HEK293 (cell line): Measurements from ENCODE around the gene IGFALS.

Experiments
- CTCF ChIA-PET: fragments of 350-600 bp; formaldehyde crosslinking; extraction: SDS; loops from one replicate; lab custom pipeline; 2021; ENCODE audit warnings: antibody characterized with exemption; lab: Yijun Ruan, JAX
- POLR2A ChIA-PET: fragments of 300-600 bp; formaldehyde crosslinking; extraction: SDS; loops from one replicate; lab custom pipeline; 2020; ENCODE audit warnings: antibody characterized with exemption, inconsistent platforms; lab: Yijun Ruan, JAX
- H3K27ac ChIP-seq: fragments of 200-500 bp; sonication (Bioruptor generic); 2 replicates; pipeline ENCODE4 v1.5.1; 2014; ENCODE audit warnings: low read depth, low read length, control low read depth, inconsistent platforms; ENCODE audit errors: extremely low read depth
- H3K36me3 ChIP-seq, 2 experiments: fragments of 200-500 bp in 1 of 2; sonication (Bioruptor generic) in 1 of 2; 1 replicate in 1 of 2; 2 replicates in 1 of 2; pipeline ENCODE4 v1.5.1; 2014 to 2017; ENCODE audit warnings: inconsistent platforms in 2 of 2, low read length in 2 of 2; ENCODE audit not compliant: control insufficient read depth in 2 of 2, insufficient read depth in 1 of 2
- H3K4me1 ChIP-seq: fragments of 200-500 bp; sonication (Bioruptor generic); 2 replicates; pipeline ENCODE4 v1.5.1; 2014; ENCODE audit warnings: mild to moderate bottlenecking, low read length, inconsistent platforms; ENCODE audit not compliant: control insufficient read depth, insufficient read depth
- H3K4me3 ChIP-seq: 2 replicates; pipeline ENCODE4 v1.5.1; 2011; ENCODE audit warnings: low read depth, mild to moderate bottlenecking, control low read depth, low read length, moderate library complexity
- H3K9me3 ChIP-seq: fragments of 200-500 bp; sonication (Bioruptor generic); 2 replicates; pipeline ENCODE4 v1.5.1; 2014; ENCODE audit warnings: low read depth, low read length, inconsistent platforms; ENCODE audit not compliant: control insufficient read depth, insufficient read depth
- FEZF1 ChIP-seq: fragments of 450-650 bp; formaldehyde crosslinking; IDR thresholded peaks from 2 replicates; pipeline ENCODE4 v1.5.1; 2016; ENCODE audit warnings: missing biosample characterization, missing genetic modification characterization
- HOXA7 ChIP-seq: sonication (generic); formaldehyde crosslinking; IDR thresholded peaks from 2 replicates; pipeline ENCODE4 v1.8.1; 2022; ENCODE audit warnings: missing genetic modification reagents, borderline replicate concordance
- INSM2 ChIP-seq: fragments of 450-650 bp; formaldehyde crosslinking; IDR thresholded peaks from 2 replicates; pipeline ENCODE4 v1.5.1; 2016; ENCODE audit warnings: missing biosample characterization, missing genetic modification characterization
- OVOL3 ChIP-seq: fragments of 450-650 bp; formaldehyde crosslinking; IDR thresholded peaks from 2 replicates; pipeline ENCODE4 v1.5.1; 2016; ENCODE audit warnings: missing biosample characterization, missing genetic modification characterization
- PRDM4 ChIP-seq: fragments of 450-650 bp; formaldehyde crosslinking; IDR thresholded peaks from 2 replicates; pipeline ENCODE4 v1.5.1; 2017; ENCODE audit warnings: missing biosample characterization, missing genetic modification characterization
- RBAK ChIP-seq: fragments of 450-650 bp; formaldehyde crosslinking; IDR thresholded peaks from 2 replicates; pipeline ENCODE4 v1.5.1; 2016; ENCODE audit warnings: missing biosample characterization, missing genetic modification characterization
- REPIN1 ChIP-seq: fragments of 450-650 bp; formaldehyde crosslinking; IDR thresholded peaks from 2 replicates; pipeline ENCODE4 v1.5.1; 2017; ENCODE audit warnings: missing biosample characterization, missing genetic modification characterization, low read depth
- TRIM28 ChIP-seq: IDR thresholded peaks from 2 replicates; pipeline ENCODE4 v1.6.1; 2011; ENCODE audit warnings: low read length, control low read depth, borderline replicate concordance
- ZEB2 ChIP-seq: fragments of 450-650 bp; formaldehyde crosslinking; IDR thresholded peaks from 2 replicates; pipeline ENCODE4 v1.5.1; 2016; ENCODE audit warnings: missing biosample characterization, missing genetic modification characterization
- ZNF121 ChIP-seq: fragments of 450-650 bp; formaldehyde crosslinking; IDR thresholded peaks from 2 replicates; pipeline ENCODE4 v1.5.1; 2016; ENCODE audit warnings: missing biosample characterization, missing genetic modification characterization
- ZNF433 ChIP-seq: fragments of 450-650 bp; formaldehyde crosslinking; IDR thresholded peaks from 2 replicates; pipeline ENCODE4 v1.5.1; 2016; ENCODE audit warnings: missing biosample characterization, missing genetic modification characterization, low read depth
- ZNF473 ChIP-seq: fragments of 450-650 bp; formaldehyde crosslinking; IDR thresholded peaks from 2 replicates; pipeline ENCODE4 v1.5.1; 2017; ENCODE audit warnings: missing biosample characterization, missing genetic modification characterization
- ZNF548 ChIP-seq: fragments of 450-650 bp; formaldehyde crosslinking; IDR thresholded peaks from 2 replicates; pipeline ENCODE4 v1.5.1; 2016; ENCODE audit warnings: missing biosample characterization, missing genetic modification characterization
- ZNF626 ChIP-seq: fragments of 450-650 bp; sonication (Bioruptor Pico); formaldehyde crosslinking; IDR thresholded peaks from 2 replicates; pipeline ENCODE4 v1.5.1; 2018; ENCODE audit warnings: missing biosample characterization, missing genetic modification characterization, inconsistent platforms
- ZNF639 ChIP-seq: fragments of 450-650 bp; formaldehyde crosslinking; IDR thresholded peaks from 2 replicates; pipeline ENCODE4 v1.5.1; 2016; ENCODE audit warnings: missing biosample characterization, missing genetic modification characterization
- ZNF654 ChIP-seq: fragments of 450-650 bp; formaldehyde crosslinking; IDR thresholded peaks from 2 replicates; pipeline ENCODE4 v1.5.1; 2016; ENCODE audit warnings: low read depth, missing biosample characterization, missing genetic modification characterization
- ZNF670 ChIP-seq: fragments of 450-650 bp; formaldehyde crosslinking; IDR thresholded peaks from 2 replicates; pipeline ENCODE4 v1.5.1; 2016; ENCODE audit warnings: missing biosample characterization, missing genetic modification characterization, low read depth
- TF ChIP-seq, protein P1 (sequence below): fragments of 450-650 bp; formaldehyde crosslinking; IDR thresholded peaks from 2 replicates; pipeline ENCODE4 v1.5.1; 2017; ENCODE audit warnings: missing biosample characterization, missing genetic modification characterization
- TF ChIP-seq, protein P2 (sequence below): fragments of 450-650 bp; formaldehyde crosslinking; conservative IDR thresholded peaks from 2 replicates; pipeline ENCODE4 v1.5.1; 2016; ENCODE audit warnings: low read depth, missing biosample characterization, missing genetic modification characterization

IGFALS gene

GRCh38 chr16:1788095-1788707, 5.3 kb downstream of the IGFALS start:
- TF ChIP-seq ZNF473 (tag by site-specific recombination) (no peak), ZNF433 (tag by site-specific recombination) (no peak), PRDM4 (tag by site-specific recombination) (no peak), ZNF654 (no peak), OVOL3 (tag by site-specific recombination) (no peak), INSM2 (no peak), ZEB2 (tag by site-specific recombination) (no peak), ZNF639 (tag by site-specific recombination) (no peak), TRIM28 (no peak), REPIN1 (tag by site-specific recombination) (no peak), HOXA7 (CRISPR knock-in tag) (no peak), ZNF548 (no peak), RBAK (no peak), ZNF626 (tag by site-specific recombination) (no peak), ZNF121 (tag by site-specific recombination) (no peak), FEZF1 (no peak), ZNF670 (tag by site-specific recombination) (no peak)
- TF ChIP-seq, protein P1, sequence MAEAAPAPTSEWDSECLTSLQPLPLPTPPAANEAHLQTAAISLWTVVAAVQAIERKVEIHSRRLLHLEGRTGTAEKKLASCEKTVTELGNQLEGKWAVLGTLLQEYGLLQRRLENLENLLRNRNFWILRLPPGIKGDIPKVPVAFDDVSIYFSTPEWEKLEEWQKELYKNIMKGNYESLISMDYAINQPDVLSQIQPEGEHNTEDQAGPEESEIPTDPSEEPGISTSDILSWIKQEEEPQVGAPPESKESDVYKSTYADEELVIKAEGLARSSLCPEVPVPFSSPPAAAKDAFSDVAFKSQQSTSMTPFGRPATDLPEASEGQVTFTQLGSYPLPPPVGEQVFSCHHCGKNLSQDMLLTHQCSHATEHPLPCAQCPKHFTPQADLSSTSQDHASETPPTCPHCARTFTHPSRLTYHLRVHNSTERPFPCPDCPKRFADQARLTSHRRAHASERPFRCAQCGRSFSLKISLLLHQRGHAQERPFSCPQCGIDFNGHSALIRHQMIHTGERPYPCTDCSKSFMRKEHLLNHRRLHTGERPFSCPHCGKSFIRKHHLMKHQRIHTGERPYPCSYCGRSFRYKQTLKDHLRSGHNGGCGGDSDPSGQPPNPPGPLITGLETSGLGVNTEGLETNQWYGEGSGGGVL (tag by site-specific recombination): no peak
- TF ChIP-seq, protein P2, sequence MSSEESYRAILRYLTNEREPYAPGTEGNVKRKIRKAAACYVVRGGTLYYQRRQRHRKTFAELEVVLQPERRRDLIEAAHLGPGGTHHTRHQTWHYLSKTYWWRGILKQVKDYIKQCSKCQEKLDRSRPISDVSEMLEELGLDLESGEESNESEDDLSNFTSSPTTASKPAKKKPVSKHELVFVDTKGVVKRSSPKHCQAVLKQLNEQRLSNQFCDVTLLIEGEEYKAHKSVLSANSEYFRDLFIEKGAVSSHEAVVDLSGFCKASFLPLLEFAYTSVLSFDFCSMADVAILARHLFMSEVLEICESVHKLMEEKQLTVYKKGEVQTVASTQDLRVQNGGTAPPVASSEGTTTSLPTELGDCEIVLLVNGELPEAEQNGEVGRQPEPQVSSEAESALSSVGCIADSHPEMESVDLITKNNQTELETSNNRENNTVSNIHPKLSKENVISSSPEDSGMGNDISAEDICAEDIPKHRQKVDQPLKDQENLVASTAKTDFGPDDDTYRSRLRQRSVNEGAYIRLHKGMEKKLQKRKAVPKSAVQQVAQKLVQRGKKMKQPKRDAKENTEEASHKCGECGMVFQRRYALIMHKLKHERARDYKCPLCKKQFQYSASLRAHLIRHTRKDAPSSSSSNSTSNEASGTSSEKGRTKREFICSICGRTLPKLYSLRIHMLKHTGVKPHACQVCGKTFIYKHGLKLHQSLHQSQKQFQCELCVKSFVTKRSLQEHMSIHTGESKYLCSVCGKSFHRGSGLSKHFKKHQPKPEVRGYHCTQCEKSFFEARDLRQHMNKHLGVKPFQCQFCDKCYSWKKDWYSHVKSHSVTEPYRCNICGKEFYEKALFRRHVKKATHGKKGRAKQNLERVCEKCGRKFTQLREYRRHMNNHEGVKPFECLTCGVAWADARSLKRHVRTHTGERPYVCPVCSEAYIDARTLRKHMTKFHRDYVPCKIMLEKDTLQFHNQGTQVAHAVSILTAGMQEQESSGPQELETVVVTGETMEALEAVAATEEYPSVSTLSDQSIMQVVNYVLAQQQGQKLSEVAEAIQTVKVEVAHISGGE (tag by site-specific recombination): no peak
- peaks cover 11 to 60% of the 10 kb centered on the region in 2 experiments; a peak in 2 of 3 replicates for H3K36me3 ChIP-seq

More at GRCh38 chr16:1788095-1788707, 5.3 kb downstream of the IGFALS start:
- H3K9me3 ChIP-seq: no peaks in the 10 kb centered on the region
- H3K4me1 ChIP-seq: 0 out of 2 replicates have a peak, but pooled peaks cover 2% of the 10 kb centered on the region
- no peak overlapping the region for H3K4me3 ChIP-seq
- ChIA-PET CTCF (no interaction called here), POLR2A (interaction anchor here (1.5 kb wide), 2 partner anchors 10 to 367 kb away, joined by 3 read pairs; partner anchors contain the start of gene TRAF7)
- H3K27ac ChIP-seq: no peak overlapping the region
